LNCAP (cell line): ENCODE data around the gene ZFTA.

Experiments
- TF ChIP-seq, protein P1 (sequence below): fragments of 450-650 bp; IDR thresholded peaks from 2 replicates; pipeline ENCODE4 v1.5.1; 2017; ENCODE audit warnings: mild to moderate bottlenecking

Gene ZFTA

DNA sequence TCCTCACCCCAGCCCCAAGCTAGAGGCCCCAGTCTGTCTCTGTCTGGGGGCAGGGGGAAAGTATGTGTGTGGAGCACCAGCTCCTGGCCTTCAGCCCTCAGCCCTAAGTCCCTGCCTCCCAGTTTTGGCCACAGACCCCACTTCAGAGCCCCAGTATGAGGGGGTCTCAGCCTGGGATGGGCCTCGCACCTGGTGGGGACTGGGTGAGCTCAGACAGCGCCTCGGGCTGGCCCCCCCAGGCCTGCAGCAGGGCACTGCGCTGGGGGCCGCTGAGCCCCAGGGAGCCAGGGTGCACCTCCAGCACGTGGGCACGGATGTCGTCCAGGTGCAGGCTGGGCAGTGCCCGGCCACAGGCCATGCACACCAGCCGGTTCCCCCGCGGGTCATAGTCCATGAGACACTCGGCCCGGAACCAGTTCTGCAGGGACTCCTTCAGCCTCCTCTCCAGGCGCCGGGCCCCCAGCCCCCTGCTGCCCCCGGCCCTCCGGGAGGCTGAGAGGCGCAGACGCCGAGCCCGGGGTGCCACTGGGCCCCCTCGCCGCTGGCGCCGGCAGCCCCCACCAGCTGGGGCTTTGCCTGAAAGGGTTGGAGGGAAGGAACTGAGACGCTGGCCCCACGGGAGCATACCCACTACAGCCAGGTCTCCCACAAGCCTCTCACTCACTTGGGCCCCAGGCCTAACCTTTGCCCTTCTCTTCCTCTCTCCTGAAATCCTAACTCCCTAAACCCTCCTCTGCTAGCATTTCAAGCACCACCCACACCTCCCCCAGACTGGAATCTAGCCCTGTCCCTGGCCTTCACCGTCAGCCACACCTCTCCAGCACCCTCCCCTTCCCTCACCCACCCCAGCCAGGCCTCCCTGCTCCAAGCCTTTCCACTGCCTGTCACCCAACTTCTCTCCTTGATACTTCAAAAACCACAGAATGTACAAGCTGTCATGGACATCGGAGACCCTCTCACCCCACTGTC, 3.6 kb downstream of the ZFTA start:
- TF ChIP-seq, protein P1, sequence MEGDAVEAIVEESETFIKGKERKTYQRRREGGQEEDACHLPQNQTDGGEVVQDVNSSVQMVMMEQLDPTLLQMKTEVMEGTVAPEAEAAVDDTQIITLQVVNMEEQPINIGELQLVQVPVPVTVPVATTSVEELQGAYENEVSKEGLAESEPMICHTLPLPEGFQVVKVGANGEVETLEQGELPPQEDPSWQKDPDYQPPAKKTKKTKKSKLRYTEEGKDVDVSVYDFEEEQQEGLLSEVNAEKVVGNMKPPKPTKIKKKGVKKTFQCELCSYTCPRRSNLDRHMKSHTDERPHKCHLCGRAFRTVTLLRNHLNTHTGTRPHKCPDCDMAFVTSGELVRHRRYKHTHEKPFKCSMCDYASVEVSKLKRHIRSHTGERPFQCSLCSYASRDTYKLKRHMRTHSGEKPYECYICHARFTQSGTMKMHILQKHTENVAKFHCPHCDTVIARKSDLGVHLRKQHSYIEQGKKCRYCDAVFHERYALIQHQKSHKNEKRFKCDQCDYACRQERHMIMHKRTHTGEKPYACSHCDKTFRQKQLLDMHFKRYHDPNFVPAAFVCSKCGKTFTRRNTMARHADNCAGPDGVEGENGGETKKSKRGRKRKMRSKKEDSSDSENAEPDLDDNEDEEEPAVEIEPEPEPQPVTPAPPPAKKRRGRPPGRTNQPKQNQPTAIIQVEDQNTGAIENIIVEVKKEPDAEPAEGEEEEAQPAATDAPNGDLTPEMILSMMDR = no peak

DNA sequence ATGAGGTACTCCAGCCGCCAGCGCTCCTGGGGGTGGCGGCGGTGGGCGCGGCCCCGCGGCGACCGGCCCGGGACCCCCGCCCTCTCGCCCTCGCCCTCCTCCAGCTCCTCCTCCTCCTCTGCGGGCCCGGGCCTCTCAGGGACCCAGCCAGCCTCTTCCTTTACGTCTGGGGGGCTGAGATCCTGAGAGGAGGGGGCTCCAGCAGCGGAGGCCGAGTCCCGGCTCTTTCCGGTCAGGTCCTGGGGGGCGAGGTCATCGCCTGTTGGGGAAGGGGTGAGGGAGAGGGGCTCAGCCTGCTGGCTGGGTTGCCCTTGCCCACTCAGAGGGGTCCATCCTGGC, 4.3 kb downstream of the ZFTA start:
- TF ChIP-seq, protein P1 = no peak

DNA sequence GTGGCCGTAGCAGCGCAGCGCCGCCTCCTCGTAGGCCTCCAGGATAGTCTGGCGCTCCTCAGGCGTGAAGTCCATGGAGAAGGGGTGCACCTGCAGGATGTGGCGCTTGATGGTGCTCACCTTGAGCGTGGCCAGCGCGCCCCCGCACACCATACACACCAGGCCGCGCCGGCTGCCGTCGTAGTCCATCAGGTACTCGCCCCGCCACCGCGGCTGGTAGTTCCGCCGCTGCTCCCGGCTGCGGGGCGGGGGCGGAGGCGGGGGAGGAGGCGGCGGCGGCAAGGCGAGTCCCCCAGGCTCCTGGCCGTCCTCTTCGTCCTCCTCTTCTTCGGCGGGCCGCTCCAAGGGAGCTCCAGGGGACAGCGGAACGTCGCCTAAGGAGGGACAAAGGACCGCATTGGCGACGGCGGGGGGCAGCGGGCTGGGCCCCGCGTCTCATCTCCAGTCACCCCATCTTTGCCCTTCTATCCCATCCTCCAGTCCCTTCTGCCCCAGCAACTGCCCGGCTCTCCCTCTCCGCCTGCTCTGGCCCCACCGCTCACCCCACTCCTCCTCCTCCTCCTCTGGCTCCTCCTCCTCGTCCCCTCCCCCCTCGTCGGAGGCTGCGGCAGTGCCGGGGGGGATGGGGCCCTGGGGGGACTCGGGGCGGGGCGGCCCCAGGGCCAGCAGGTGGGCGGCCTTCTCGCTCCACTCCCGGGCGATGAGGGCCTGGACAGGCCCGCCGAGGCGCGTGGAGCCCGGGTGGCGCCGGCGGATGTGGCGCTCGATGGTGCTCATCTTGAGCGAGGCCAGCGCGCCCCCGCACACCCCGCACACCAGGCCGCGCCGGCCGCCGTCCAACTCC, 4.9 kb downstream of the ZFTA start:
- TF ChIP-seq, protein P1 = no peak

DNA sequence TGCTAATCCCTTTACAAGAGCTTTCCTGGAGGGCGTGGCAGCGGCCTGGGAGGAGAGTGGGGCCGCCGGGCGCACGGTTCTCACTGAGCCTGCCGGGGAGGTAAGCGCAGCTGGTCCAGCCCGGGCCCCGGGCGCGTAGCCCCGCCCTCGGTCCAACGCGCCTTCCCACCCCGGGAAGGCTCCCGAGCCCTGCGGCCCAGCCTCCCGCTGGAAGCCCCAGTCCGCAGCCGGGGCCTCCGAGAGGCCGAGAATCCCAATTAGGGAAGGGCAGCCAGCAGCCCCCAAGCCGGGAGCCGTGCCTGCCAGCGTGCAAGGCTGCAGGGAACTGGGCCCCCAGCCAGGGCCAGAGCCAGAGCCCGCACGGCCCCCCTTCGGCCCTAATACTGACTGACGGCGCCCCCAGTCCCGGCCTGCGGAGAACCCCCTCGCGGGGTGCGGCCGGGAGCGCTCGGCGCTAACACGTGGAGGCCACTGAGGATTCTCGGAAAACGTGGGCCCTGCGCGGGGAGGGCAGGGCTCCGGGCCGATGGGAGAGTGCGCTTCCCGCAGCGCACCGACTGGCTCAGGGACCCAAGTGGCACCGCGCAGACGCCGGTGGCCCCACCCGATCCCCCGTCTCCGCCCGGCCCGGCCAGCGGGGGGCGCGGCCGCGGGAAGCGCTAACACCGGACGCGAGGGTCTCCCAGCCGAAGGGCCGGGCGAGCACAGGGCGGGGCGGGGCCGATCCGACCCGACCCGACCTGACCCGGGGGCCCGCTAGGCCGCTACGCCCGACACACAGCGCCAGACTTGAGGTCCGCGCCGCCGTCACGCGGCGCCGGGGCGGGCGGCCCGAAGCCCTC, 5.7 kb downstream of the ZFTA start:
- TF ChIP-seq, protein P1 = no peak

DNA sequence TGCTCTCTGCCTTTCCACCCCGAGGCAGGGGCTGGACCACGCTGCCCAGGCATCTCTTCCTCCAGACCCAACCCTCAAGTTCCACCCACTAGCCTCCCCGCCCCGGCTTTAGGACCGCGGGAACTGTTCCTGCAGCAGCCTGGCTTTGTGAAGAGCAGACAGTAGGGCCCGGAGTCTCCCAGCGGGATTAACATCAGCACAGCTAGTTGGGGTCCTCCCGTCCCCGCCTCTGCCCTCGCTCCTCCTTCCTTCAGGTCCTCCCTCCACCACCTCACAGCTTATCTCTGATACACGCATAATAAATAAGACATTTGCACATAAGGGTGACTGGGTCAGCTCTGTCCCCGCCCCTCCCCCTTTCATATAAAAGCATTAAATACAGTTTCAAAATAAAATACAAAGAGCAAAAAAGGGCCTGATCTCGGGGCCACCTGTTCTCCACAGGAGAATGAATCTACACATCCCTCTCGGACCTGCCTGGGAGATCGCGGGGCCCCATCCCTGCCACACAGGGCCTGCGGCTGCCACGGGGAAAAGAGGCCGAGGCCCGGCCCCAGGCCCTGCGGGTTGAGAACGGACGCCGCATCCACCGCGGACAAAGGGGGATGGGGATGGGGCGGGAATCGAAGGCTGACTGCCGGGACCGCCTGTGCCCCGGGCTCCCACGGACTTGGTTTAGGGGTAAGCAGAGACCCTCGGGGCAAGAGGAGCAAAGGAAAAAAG, 6.5 kb downstream of the ZFTA start:
- TF ChIP-seq, protein P1 = no peak

DNA sequence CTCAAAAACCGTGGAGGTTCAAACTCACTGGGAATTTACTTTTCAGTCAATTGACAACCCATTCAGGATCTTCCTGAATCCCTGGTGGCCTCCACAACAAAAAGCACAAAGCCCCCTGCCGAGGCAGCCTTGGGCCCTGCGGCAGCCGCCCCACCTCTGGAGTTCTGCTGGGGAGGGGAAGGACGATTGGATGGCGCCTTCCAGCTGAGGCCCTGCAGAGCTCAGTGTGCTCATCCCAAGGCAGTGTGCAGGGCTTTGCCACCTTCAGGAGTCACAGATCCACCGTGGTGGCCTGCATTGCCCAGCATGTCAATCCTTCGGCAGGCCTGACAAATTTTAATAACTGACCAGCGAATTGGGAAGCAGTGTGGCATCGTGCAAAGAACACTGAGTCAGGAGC, 7.4 kb downstream of the ZFTA start:
- TF ChIP-seq, protein P1 = no peak
